Heart right ventricle (tissue), 16 donors: ENCODE measurements around the gene PIP4K2B. TPM values are rescaled to one million over a fixed set of nuclear protein-coding genes. Genes with fewer than 3 reads are reported as not detected.
A peak's percentile ranks its signal among the peaks of the same experiment; 100 is the strongest.

Source experiments
- ATAC-seq, 8 donors: fragments of 200-7000 bp; cut with Tn5 transposase; one replicate each; pipeline ENCODE4 v1.9.1; 2020; ENCODE audit warnings: mild to moderate bottlenecking in 8 of 8, moderate library complexity in 8 of 8, moderate number of reproducible peaks in 1 of 8
- DNase-seq, 2 donors: peaks; one replicate each; pipeline ENCODE4 v3.0.0-alpha.2; 2020
- H3K27ac ChIP-seq, 10 donors: fragments of 200-600 bp; sonication (generic) in 2 of 10; one replicate each; pipeline versions ENCODE4 v1.5.0 to v1.8.0; 2020 to 2022; ENCODE audit warnings: mild to moderate bottlenecking in 3 of 10
- H3K27me3 ChIP-seq, 7 donors: fragments of 200-600 bp; one replicate each; pipeline ENCODE4 v1.8.0; 2021 to 2022; ENCODE audit warnings: mild to moderate bottlenecking in 2 of 7
- H3K36me3 ChIP-seq, 9 donors: fragments of 200-600 bp; sonication (generic) in 1 of 9; one replicate each; pipeline versions ENCODE4 v1.5.0 to v1.8.0; 2020 to 2022; ENCODE audit warnings: mild to moderate bottlenecking in 2 of 9
- H3K4me1 ChIP-seq, 9 donors: fragments of 200-600 bp; sonication (generic) in 1 of 9; one replicate each; pipeline versions ENCODE4 v1.5.0 to v1.8.0; 2020 to 2022; ENCODE audit warnings: mild to moderate bottlenecking in 4 of 9
- H3K4me3 ChIP-seq, 10 donors: fragments of 200-600 bp; sonication (generic) in 2 of 10; one replicate each; pipeline versions ENCODE4 v1.5.0 to v1.8.0; 2020 to 2022; ENCODE audit warnings: mild to moderate bottlenecking in 7 of 10, moderate library complexity in 2 of 10
- H3K9me3 ChIP-seq, 11 donors: fragments of 200-600 bp in 10 of 11; sonication (generic) in 2 of 11; one replicate each; pipeline versions ENCODE4 v1.5.0 to v1.8.0; 2013 to 2022; ENCODE audit warnings: mild to moderate bottlenecking in 2 of 11, control low read depth in 1 of 11, moderate library complexity in 1 of 11
- CTCF ChIP-seq, 9 donors: fragments of 200-600 bp; sonication (generic) in 2 of 9; IDR thresholded peaks; one replicate each; pipeline versions ENCODE4 v1.5.0 to v1.8.0; 2021 to 2022; ENCODE audit warnings: antibody characterized with exemption in 9 of 9, mild to moderate bottlenecking in 5 of 9, moderate library complexity in 1 of 9
- WGBS, 2 donors: extraction: QIAGEN DNeasy Blood & Tissue Kit; methylation state at CpG; one replicate each; pipeline ENCODE4 v1.1.7; 2013; ENCODE audit warnings: inconsistent platforms in 1 of 2; 5-methylcytosine and 5-hydroxymethylcytosine counted together
- intact Hi-C, 10 donors: fragments of 100-400 bp; cut with DNase I; formaldehyde crosslinking; loops; one replicate each; pipeline versions ENCODE4 v1.11.1 to v1.14.2; 2022
- polyA plus RNA-seq, 2 donors: library from polyadenylated mRNA; stranded (reverse); fragments of 200-250 nt; gene quantifications; one replicate each; pipeline ENCODE4 v1.2.3, GENCODE V29; 2013
- total RNA-seq, 10 donors: library from RNA; stranded (reverse); fragmentation: NEBNext Ultra II Directional in 3 of 10; extraction: Animal tissue kit (Norgen Biotek cat#: 25700) in 3 of 10; gene quantifications; one replicate each; pipeline versions ENCODE4 v1.2.1 to v1.2.4, GENCODE V29; 2021 to 2023
- donor health status: Arrhythmogenic right ventricular cardiomyopathy.
- donor health status: ischemic (EF 13 %, LVEDD 7.1; RV severe dilation, severe dysfunction).
- donor health status: healthy with polysubstance abuse.
- donor health status: DM: no; HTN: yes; CAD: no.
- donor health status: DM: no; HTN: no; CAD: no.
- donor health status: ischemic (EF 25% LVEDD 6.9; RV normal size, moderate dysfunction).
- donor health status: ischemic (EF 25% LVEDD 5.7; RV mildly dilated, moderate dysfunction).
- donor health status: healthy.
- donor health status: DM: yes; HTN: yes; CAD: no.
- donor health status: Ischemic cardiomyopathy.
- donor health status: ischemic (EF 35%, LVEDD 5.7; RV mildly dilated, moderate dysfunction).
- donor health status: nonischemic (EF 11% LVEDD 7.7; RV severe dilation, severe dysfunction).
- donor health status: DM: yes; HTN: yes; CAD: no.
- donor health status: PGD.
- donor health status: ischemic (EF 29% LVEDD 5.4; RV normal size, mild dysfunction).
- donor health status: nonischemic (EF 23%, LVEDD 6.1; RV moderate dilation, normal function).

Gene PIP4K2B
- total and polyA plus RNA-seq, 12 donors = 15.3 to 51.9 (median 46.4) TPM

DNA sequence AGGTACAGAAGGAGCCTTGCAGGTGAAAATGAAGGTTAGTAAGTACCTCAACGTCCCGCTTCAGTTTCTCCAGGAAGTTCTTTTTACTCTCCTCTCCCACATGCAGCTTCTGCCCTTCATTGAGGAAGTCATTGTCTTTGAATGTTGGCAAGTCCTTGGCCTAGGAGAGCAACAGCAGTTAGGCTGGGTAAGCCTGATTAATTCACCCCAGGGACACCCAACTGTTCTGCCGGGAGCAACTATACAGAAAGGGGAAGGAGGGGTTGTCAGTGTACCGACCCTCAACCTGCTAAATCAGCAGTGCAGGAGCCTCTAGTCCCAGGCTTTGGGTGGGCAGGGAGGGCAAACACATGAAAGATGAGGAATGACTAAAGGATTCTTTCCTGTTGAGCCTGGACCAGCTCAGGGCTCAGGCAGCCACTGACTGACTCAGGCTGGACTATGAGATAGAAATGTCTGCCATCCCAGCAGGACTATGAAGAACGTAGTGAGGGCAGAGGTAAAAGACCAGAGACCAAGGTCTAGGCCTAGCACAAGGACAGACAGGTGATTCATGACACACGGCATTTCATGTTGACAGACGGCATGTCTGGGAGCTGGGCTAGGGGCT lies 21.6 kb downstream of the PIP4K2B start:
- no peaks in the 10 kb centered on the region for H3K27me3 ChIP-seq
- H3K4me1 ChIP-seq = no peaks in the 10 kb centered on the region
- H3K9me3 ChIP-seq = no peaks in the 10 kb centered on the region
- DNase-seq (no peak), ATAC-seq (no peak)
- H3K4me3 ChIP-seq = no peak overlapping the region
- intact Hi-C loops = no loop called here
- TF ChIP-seq CTCF (IDR thresholded peaks at IDR 0.05) = no peak
- peaks cover 0 to 100% (median 86%) of the 10 kb centered on the region in 9 donors for H3K36me3 ChIP-seq
- no peak overlapping the region for H3K27ac ChIP-seq
- WGBS, 2 donors = 78 to 81% methylated on average over 7 of the region's 7 CpGs

GRCh38 chr17:38773258-38773657 lies 26.1 kb downstream of the PIP4K2B start:
- intact Hi-C loops = no loop called here
- ATAC-seq = no peak

GRCh38 chr17:38768417-38768816 lies 30.9 kb downstream of the PIP4K2B start:
- H3K4me1 ChIP-seq = peaks cover 0 to 15% (median 4%) of the 10 kb centered on the region in 9 donors
- DNase-seq (no peak), ATAC-seq (peak in 4 of 8 donors; percentile 19 to 67 (median 36))
- H3K36me3 ChIP-seq = peaks cover 0 to 100% (median 58%) of the 10 kb centered on the region in 9 donors
- no peaks in the 10 kb centered on the region for H3K27me3 ChIP-seq
- no peak for TF ChIP-seq CTCF (IDR thresholded peaks at IDR 0.05)
- WGBS, 2 donors = 41 to 46% methylated on average over 6 of the region's 6 CpGs
- intact Hi-C loops = no loop called here
- H3K9me3 ChIP-seq = no peaks in the 10 kb centered on the region
- H3K27ac ChIP-seq = peak overlapping the region in 1 of 10 donors; percentile 58
- H3K4me3 ChIP-seq = no peak overlapping the region

More at GRCh38 chr17:38773258-38773657, 26.1 kb downstream of the PIP4K2B start:
- TF ChIP-seq CTCF (IDR thresholded peaks at IDR 0.05) = no peak
- Histone ChIP-seq H3K4me3 (no peak overlapping the region), H3K4me1 (peaks cover 0 to 6% (median 4%) of the 10 kb centered on the region in 9 donors), H3K36me3 (peaks cover 0 to 100% (median 75%) of the 10 kb centered on the region in 9 donors), H3K9me3 (no peaks in the 10 kb centered on the region), H3K27me3 (no peaks in the 10 kb centered on the region), H3K27ac (no peak overlapping the region)
- no peak for DNase-seq

DNA sequence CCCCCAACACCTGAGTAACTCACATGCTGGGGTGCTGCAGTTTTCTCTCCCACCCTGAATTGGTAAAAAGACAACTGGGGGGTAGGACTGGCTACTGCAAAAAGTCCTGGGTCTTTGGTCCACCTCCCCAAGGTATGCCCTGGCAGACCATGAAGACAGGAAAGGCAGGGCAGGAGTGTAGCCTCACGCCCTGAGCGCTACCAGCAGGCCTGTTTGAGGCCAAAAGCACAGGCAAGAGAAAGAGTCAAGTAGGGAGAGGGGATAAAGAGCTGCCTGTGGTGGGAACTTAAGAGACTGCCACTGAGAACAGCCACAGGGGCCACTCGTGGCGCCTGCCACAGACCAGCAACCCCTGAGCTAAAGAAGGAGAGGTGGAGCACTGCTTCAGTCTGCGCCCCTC lies 33.0 kb downstream of the PIP4K2B start:
- intact Hi-C loops = no loop called here
- DNase-seq = no peak
- 93 to 94% methylated on average over 5 of the region's 5 CpGs for WGBS, 2 donors
- Histone ChIP-seq H3K27ac (no peak overlapping the region), H3K27me3 (no peaks in the 10 kb centered on the region), H3K9me3 (no peaks in the 10 kb centered on the region), H3K4me1 (peaks cover 0 to 15% (median 4%) of the 10 kb centered on the region in 9 donors), H3K4me3 (no peak overlapping the region), H3K36me3 (peaks cover 0 to 100% (median 46%) of the 10 kb centered on the region in 9 donors)
- no peak for TF ChIP-seq CTCF (IDR thresholded peaks at IDR 0.05)
- no peak for ATAC-seq
